COR-L47 (cell line): ENCODE results near the gene RAB8A.
"Not testable (repeated sequence)": the region's sequence is repeated elsewhere in the genome, so short reads cannot be mapped to it uniquely, and the experiment has no call there.

Source experiments
- DNase-seq: peaks from one replicate; lab custom pipeline; 2025; lab: John Stamatoyannopoulos, UW

RAB8A gene

GRCh38 chr19:16112778-16113177 lies 1.1 kb downstream of the RAB8A start:
- DNase-seq: no peak

DNA sequence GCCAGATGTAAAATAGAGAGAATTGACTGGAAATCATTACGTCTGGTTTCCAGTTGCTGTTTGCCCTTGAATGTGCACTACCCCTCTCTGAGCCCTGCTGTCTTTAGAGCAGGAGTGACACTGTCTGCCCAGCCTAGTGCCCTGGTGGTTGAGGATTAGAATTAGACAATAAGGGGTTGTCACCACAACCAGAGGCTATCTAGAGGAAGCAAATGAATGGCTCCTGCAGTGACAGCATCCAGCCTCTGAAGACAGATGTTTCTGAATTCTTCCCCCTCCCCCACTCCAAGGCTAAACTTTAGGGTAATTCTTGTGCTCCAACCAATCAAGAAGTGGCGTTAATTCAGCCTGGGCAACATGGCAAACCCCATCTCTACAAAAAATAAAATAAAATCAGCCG lies 2.0 kb downstream of the RAB8A start:
- no peak for DNase-seq

- DNase-seq: no peak
Measured at GRCh38 chr19:16115301-16116039, 3.8 kb downstream of the RAB8A start.

- no peak for DNase-seq
Measured at GRCh38 chr19:16116067-16116466, 4.4 kb downstream of the RAB8A start.

DNA sequence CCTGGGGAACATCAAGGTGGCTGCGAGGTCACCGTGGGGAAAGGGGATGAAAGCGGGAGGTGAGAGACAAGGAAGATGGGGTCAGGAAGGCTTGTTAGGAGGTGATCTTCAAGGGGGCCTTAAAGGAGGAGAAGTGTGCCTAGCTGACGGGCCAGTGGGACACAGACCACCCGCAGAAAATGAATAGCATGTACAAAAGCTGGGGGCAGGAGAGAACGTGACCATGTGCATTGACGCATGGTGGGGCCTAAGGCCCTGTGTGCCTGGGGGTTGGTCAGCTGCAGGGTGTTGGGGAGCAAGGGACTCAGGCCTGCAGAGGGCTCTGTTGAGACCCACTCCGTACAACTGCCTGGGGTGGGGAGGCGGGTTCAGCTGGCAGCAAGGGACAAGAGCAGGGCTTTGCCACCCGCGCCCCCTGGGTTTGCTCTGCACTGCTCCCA lies 5.9 kb downstream of the RAB8A start:
- DNase-seq: no peak

DNA sequence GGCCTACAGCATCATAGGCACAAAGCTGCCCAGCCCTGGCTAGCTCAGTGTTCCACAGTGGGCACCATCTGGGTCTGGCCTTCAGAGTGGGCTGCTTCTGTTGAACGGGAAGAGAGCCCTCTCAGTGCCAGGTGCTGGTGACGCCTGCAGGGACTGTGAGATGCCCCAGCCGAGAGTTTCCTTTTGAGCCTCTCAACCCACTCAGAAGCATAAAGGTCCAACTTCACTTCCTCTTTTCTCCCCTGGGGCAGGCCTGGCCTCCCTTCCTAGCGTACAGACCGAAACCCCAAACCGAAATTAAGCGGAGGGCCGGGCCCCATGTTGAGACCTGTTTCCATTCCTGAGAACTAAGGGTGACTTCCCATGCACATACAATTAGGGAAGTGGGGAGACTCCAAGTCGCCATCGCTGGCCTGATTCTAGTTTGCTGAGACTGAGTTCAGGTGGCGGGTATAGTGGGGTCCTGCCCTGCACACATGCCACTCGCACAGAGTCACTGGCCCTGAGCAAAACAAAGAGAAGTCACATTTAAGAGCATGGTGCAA lies 6.9 kb downstream of the RAB8A start:
- no peak for DNase-seq

- not testable (repeated sequence) for DNase-seq
Measured at GRCh38 chr19:16119075-16119857, 7.6 kb downstream of the RAB8A start.

DNA sequence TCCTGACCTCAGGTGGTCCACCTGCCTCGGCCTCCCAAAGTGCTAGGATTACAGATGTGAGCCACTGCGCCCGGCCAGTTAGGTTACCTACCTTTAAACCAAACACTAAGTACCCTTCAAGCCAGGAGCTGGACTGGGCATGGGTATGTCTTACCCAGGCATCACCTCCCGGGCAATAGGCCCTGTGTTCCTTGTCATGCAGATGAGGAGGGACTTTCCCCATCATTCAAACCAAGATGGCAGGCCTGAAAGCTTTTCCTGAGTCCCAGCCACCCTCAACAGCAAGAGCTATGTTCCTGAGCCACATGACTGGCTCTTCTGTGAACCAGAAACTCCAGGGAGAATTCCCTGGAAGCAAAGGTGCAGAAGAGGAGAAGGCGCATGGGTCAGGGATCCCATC lies 9.5 kb downstream of the RAB8A start:
- no peak for DNase-seq

DNA sequence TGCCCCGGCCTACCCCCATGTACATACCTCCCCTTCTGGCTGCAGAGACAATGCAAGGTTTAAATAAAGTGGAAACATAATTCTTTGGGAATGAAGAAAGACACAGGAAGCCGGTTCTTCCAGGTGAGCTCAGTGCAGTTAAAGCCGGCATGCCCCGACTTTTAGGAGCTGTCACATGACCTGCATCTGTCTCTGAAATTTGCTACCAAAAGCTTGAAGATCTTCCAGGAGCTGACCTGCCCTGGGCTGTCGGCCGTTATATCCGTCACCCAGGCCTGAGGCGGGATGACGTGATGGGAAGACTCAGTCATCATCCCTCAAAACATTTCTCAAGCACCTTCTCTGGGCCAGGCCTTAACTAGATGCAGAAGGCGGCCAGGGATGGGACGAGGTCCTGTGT lies 10.3 kb downstream of the RAB8A start:
- DNase-seq: no peak

DNA sequence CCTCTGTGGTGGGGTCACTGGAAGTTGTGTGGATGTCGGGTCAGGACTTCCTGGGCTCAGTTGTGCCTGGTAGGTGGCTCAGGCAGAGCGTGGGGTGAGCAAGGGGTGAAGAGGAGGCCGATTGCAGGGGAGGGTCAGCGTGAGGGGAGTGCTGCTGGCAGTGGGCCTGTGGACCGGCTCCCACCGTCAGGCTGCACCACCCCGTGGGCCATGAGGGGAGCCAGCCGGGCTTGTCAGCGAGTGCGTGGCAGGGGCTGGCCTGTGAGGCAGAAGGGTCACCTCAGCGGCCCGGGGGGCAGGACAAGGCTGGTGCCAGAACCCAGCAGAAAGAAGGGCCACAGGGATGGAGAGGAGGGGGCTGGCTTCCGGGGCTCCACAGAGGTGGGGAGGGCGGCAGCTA lies 13.3 kb downstream of the RAB8A start:
- no peak for DNase-seq

- DNase-seq: no peak
Measured at GRCh38 chr19:16125737-16126495, 14.2 kb downstream of the RAB8A start.

DNA sequence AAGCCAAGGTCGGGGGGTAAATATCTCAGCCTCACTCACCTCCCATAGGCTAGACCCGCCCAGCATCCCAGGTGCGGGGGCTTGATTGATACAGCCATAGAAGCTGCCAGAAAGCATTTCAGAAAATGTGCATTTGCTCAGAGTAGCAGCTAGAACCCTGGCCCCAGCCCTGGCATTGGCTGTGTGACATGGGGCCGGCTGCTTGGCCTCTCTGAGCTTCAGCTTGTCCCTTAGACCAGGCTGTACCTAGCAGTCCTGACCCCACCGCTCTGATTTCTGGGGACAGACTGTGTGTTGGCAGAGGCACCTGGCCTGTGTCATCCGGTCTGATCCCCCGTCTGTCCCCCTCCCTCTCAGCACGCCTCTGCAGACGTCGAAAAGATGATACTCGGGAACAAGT lies 15.4 kb downstream of the RAB8A start:
- DNase-seq: no peak

DNA sequence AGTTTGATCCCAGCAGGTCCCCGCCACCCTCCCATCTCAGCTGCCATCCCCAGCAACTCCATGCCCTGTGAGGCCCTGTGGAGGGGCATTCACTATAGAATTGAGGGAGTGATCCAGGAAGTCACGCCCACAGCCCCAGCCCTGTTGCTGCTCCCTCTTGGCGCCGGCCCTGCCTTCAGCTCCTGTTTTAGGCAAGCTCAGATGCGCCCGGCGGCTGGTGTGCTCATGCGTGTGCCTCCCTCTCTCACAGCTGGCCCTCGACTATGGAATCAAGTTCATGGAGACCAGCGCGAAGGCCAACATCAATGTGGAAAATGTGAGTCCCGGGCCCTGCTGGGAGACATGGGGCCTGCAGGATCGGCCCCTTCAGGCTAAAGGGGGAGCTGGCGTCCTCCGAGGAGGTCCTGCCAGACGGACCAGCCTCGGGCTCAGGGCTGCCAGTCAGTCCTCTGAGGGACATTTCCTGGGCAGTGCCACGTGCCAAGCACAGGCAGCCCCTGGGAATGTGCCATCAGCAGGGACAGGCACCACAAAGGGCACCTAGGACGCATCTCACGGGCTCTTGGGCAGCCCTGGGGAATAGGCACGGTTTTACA lies 16.2 kb downstream of the RAB8A start:
- DNase-seq: no peak

- no peak for DNase-seq
Measured at GRCh38 chr19:16131648-16132047, 20.0 kb downstream of the RAB8A start.

DNA sequence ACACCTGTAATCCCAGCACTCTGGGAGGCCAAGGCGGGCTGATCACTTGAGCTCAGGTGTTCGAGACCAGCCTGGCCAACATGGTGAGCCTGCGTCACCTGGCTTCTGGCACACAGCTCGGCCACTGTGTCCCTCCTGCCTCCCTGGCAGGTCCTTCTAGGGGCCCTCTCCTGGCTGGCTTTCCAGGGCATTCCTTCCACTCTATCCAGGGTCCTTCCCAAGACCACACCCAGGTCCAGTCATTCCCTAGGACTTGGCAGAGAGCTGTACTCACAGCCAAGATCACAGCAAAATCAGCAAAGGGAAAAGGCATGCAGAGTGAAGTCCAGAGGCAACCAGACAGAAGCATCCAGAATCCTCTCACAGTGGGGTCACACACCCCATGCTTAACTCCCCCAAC lies 22.1 kb downstream of the RAB8A start:
- no peak for DNase-seq

GRCh38 chr19:16134510-16134909 lies 22.8 kb downstream of the RAB8A start:
- DNase-seq: no peak

DNA sequence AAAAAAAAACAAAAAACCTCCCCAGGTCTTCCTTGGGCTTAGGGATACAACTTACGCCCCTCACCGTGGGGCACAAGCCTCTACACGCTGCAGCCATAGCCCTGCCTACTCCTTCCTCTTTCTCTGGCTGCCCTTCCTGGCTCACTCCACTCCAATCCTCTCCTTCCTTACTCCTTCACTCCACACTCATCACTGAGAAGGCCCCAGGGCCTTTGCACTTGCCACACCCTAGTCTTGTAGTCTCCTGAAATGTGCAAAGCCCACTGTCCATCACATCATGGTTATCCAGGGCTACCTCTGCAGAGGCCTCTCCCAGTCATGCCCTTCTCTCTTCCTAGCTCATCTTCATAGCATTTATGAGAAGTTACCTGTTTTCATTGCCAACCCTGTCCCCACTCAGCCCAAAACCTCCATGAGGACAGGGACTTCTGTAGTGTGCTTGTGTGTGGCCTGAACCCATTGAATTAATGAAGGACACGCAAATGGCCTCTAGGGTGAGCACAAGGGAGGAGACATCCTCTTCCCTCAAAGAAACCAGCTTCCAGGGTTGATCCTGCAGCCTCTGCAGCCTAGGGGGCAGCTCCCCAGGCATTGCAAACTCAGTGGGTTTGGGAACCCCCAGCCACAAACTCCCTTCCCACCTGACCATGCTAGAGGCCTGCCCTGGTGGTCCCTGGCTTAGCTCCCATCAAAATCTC lies 23.9 kb downstream of the RAB8A start:
- no peak for DNase-seq

DNA sequence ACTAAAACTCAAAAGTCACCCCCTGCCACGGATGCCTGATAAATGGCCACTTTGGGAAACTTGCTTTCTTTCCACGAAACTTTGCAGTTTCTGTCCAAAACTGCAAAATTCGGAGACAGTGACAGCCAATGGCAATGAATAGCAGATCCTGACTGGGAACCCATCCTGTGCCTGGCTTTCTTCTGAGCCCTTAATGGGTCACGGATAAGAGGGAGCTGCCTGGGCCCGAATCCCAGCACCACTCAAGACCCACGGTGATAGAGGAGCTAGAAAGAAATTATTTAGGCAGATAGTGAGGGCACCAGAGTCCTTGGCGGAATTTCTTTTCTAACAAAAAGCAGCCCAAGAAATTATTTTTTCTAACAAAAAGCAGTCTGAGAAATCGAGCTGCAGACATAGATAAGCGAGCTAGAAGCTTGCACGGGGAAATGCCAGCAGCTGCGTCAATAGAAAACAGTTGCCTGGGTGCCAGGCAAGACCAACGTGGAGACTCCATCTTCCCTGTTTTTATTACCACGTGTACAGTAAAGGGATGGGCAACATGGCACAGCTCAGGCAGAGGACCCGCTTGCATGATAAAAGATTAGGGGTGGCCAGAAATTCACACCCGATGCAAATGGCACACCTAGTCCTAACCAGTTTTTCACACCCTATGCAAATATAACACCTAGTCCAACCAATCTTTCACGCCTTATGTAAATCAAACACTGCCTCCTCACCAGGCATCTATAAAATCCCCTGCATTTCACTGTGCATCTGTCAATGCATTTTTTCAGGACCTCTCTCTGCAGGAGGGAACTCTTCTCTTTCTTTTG lies 24.7 kb downstream of the RAB8A start:
- no peak for DNase-seq

DNA sequence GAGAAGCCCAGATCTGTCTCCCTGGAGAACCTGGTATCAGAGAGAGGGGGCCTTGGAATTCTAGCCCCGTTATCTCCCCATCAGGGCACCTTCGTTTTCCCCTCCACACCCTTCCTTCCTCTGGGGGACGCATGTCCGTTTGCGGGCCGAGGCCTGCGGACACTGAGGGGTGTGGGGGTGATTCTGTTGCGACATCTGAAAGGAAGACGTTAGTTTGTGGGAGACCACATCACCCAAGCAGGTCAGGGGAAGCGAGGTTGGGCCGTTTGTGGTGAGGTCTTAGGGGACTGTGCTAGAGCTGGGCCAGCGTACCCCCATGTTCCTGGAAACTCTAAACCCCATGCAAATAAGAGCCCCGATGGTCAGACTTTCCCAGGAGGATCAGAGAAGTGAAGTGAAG lies 28.1 kb downstream of the RAB8A start:
- DNase-seq: no peak

GRCh38 chr19:16141043-16141442 lies 29.4 kb downstream of the RAB8A start:
- DNase-seq: no peak
